H1 (cell line): ENCODE results near the gene WHAMM. TPM values are rescaled to one million over a fixed set of nuclear protein-coding genes. Genes with fewer than 3 reads are reported as not detected.

Source experiments
- CTCF ChIA-PET: fragments of 300-600 bp; sonication (Branson Sonifier 250); formaldehyde crosslinking; loops from one replicate; lab custom pipeline; 2021; ENCODE audit not compliant: partially characterized antibody; lab: Charles Lee
- POLR2A ChIA-PET: fragments of 300-600 bp; sonication (Branson Sonifier 250); formaldehyde crosslinking; loops from one replicate; lab custom pipeline; 2021; ENCODE audit warnings: inconsistent platforms; ENCODE audit not compliant: partially characterized antibody; lab: Charles Lee
- DNase-seq, 2 experiments: peaks; one replicate each; pipeline versions ENCODE4 v3.0.0 to v3.0.0-alpha.2; 2010 to 2022; ENCODE audit warnings: low spot score in 2 of 2, low read depth in 1 of 2, mixed read lengths in 1 of 2
- FAIRE-seq: peaks from 2 replicates; lab custom pipeline; 2011; peaks lifted over from hg19 to GRCh38; lab: Jason Lieb, UNC
- H2AFZ ChIP-seq: 2 replicates; pipeline ENCODE4 v1.8.1; 2012; ENCODE audit warnings: low read length, inconsistent platforms
- H2AK5ac ChIP-seq: 2 replicates; pipeline ENCODE4 v1.6.1; 2013; ENCODE audit warnings: low read depth, low read length
- H2BK120ac ChIP-seq: replicated peaks from 2 replicates; pipeline ENCODE3; 2013; ENCODE audit warnings: low read depth, low read length, inconsistent platforms
- H2BK12ac ChIP-seq: 2 replicates; pipeline ENCODE4 v1.6.1; 2013; ENCODE audit warnings: low read depth, low read length
- H2BK15ac ChIP-seq: 2 replicates; pipeline ENCODE4 v1.6.1; 2013; ENCODE audit warnings: low read length
- H2BK20ac ChIP-seq: 2 replicates; pipeline ENCODE4 v1.6.1; 2013; ENCODE audit warnings: low read length
- H2BK5ac ChIP-seq: 2 replicates; pipeline ENCODE4 v1.6.1; 2013; ENCODE audit warnings: low read depth, low read length
- H3K14ac ChIP-seq: 2 replicates; pipeline ENCODE4 v1.6.1; 2013; ENCODE audit warnings: inconsistent platforms; ENCODE audit not compliant: insufficient read length
- H3K18ac ChIP-seq: 2 replicates; pipeline ENCODE4 v1.6.1; 2013; ENCODE audit warnings: low read length; ENCODE audit errors: extremely low read depth
- H3K23ac ChIP-seq: 2 replicates; pipeline ENCODE4 v1.6.1; 2013; ENCODE audit warnings: inconsistent platforms; ENCODE audit not compliant: insufficient read length
- H3K23me2 ChIP-seq: 2 replicates; pipeline ENCODE4 v1.6.1; 2013; ENCODE audit warnings: low read depth, low read length
- H3K27ac ChIP-seq: 2 replicates; pipeline ENCODE4 v1.6.1; 2011; ENCODE audit warnings: low read depth, low read length, inconsistent platforms
- H3K27me3 ChIP-seq, 4 experiments: replicated peaks in 1 of 4; 1 replicate in 1 of 4; 2 replicates in 3 of 4; pipeline versions ENCODE4 v1.6.1 to v1.8.1; 2011 to 2013; ENCODE audit warnings: low read length in 3 of 4, mild to moderate bottlenecking in 3 of 4, inconsistent platforms in 2 of 4, mixed read lengths in 2 of 4, moderate library complexity in 1 of 4; ENCODE audit not compliant: control insufficient read depth in 3 of 4, insufficient read depth in 3 of 4; ENCODE audit errors: extremely low read depth in 1 of 4
- H3K36me3 ChIP-seq, 4 experiments: 2 replicates each; pipeline versions ENCODE4 v1.6.1 to v1.8.1; 2011 to 2013; ENCODE audit warnings: mild to moderate bottlenecking in 4 of 4, low read length in 3 of 4, moderate library complexity in 2 of 4, control low read depth in 1 of 4, inconsistent platforms in 1 of 4; ENCODE audit not compliant: insufficient read depth in 4 of 4, control insufficient read depth in 2 of 4
- H3K4ac ChIP-seq: replicated peaks from 2 replicates; pipeline ENCODE3; 2013; ENCODE audit warnings: low read length, low read depth, mixed read lengths, inconsistent platforms; ENCODE audit not compliant: insufficient read length
- H3K4me1 ChIP-seq, 4 experiments: replicated peaks in 1 of 4; 1 replicate in 1 of 4; 2 replicates in 3 of 4; pipeline versions ENCODE4 v1.6.1 to v1.8.1; 2011 to 2013; ENCODE audit warnings: low read length in 3 of 4, inconsistent platforms in 2 of 4, mixed read lengths in 1 of 4; ENCODE audit not compliant: insufficient read depth in 4 of 4, control insufficient read depth in 3 of 4
- H3K4me2 ChIP-seq, 2 experiments: 2 replicates each; pipeline versions ENCODE4 v1.6.1 to v1.8.1; 2011 to 2013; ENCODE audit warnings: low read depth in 2 of 2, low read length in 2 of 2, control low read depth in 1 of 2, inconsistent platforms in 1 of 2, mild to moderate bottlenecking in 1 of 2; ENCODE audit not compliant: insufficient read depth in 1 of 2
- H3K4me3 ChIP-seq, 4 experiments: fragments of 200-600, 300-600 bp in 1 of 4; sonication (generic), shearing (Covaris generic), sonication (Bioruptor Twin) in 1 of 4; 2 replicates each; pipeline versions ENCODE4 v1.5.1 to v1.8.1; 2011 to 2016; ENCODE audit warnings: low read length in 4 of 4, low read depth in 3 of 4, control low read depth in 2 of 4, inconsistent platforms in 2 of 4, mild to moderate bottlenecking in 2 of 4, mixed read lengths in 1 of 4, moderate library complexity in 1 of 4; ENCODE audit not compliant: insufficient read depth in 2 of 4; ENCODE audit errors: extremely low read depth in 1 of 4
- H3K56ac ChIP-seq: replicated peaks from 2 replicates; pipeline ENCODE3; 2013; ENCODE audit warnings: low read depth, mild to moderate bottlenecking, mixed read lengths, low read length, inconsistent platforms; ENCODE audit not compliant: insufficient read length
- H3K79me1 ChIP-seq: 2 replicates; pipeline ENCODE4 v1.6.1; 2013; ENCODE audit warnings: low read depth, low read length, control low read depth
- H3K79me2 ChIP-seq, 2 experiments: 2 replicates each; pipeline versions ENCODE4 v1.6.1 to v1.8.1; 2012 to 2013; ENCODE audit warnings: low read length in 2 of 2, mild to moderate bottlenecking in 2 of 2, inconsistent platforms in 1 of 2; ENCODE audit not compliant: insufficient read depth in 2 of 2, control insufficient read depth in 1 of 2
- H3K9ac ChIP-seq, 4 experiments: replicated peaks in 1 of 4; 1 replicate in 1 of 4; 2 replicates in 3 of 4; pipeline versions ENCODE4 v1.6.1 to v1.8.1; 2011 to 2013; ENCODE audit warnings: low read depth in 3 of 4, low read length in 3 of 4, control low read depth in 2 of 4, mild to moderate bottlenecking in 2 of 4, moderate library complexity in 2 of 4, inconsistent platforms in 1 of 4; ENCODE audit errors: extremely low read depth in 1 of 4
- H3K9me3 ChIP-seq, 2 experiments: 2 replicates each; pipeline versions ENCODE4 v1.6.1 to v1.8.1; 2012 to 2013; ENCODE audit warnings: mild to moderate bottlenecking in 2 of 2, moderate library complexity in 2 of 2, control low read depth in 1 of 2, inconsistent platforms in 1 of 2, low read depth in 1 of 2, low read length in 1 of 2, mixed read lengths in 1 of 2; ENCODE audit not compliant: insufficient read depth in 2 of 2
- H4K20me1 ChIP-seq, 2 experiments: replicated peaks in 1 of 2; 2 replicates each; pipeline versions ENCODE3 to v1.8.1; 2011 to 2013; ENCODE audit warnings: inconsistent platforms in 2 of 2, low read length in 2 of 2, mild to moderate bottlenecking in 1 of 2; ENCODE audit not compliant: insufficient read depth in 2 of 2, control insufficient read depth in 1 of 2
- H4K5ac ChIP-seq: 2 replicates; pipeline ENCODE4 v1.6.1; 2013; ENCODE audit warnings: low read length, low read depth, mixed read lengths, inconsistent platforms; ENCODE audit not compliant: insufficient read length
- H4K8ac ChIP-seq: 2 replicates; pipeline ENCODE4 v1.8.0; 2013; ENCODE audit warnings: mild to moderate bottlenecking, moderate library complexity, low read length, inconsistent platforms; ENCODE audit not compliant: insufficient read depth; ENCODE audit errors: extremely low read depth
- H4K91ac ChIP-seq: replicated peaks from 2 replicates; pipeline ENCODE3; 2013; ENCODE audit warnings: low read length, mixed read lengths, inconsistent platforms; ENCODE audit not compliant: insufficient read length
- ATF3 ChIP-seq: IDR thresholded peaks from 2 replicates; pipeline ENCODE4 v1.6.1; 2011; ENCODE audit warnings: low read depth, mild to moderate bottlenecking, low read length; ENCODE audit not compliant: insufficient read depth
- BRCA1 ChIP-seq: IDR thresholded peaks from 2 replicates; pipeline ENCODE4 v1.6.1; 2012; ENCODE audit warnings: low read depth, low read length, improper control_type of control experiment
- WGBS, 2 experiments: shearing (Covaris generic) in 1 of 2; methylation state at CpG; one replicate each; pipeline versions ENCODE4 v1.1.6 to v1.1.7; 2013 to 2015; ENCODE audit warnings: low lambda C conversion rate in 2 of 2, mixed read lengths in 2 of 2, inconsistent platforms in 1 of 2, low coverage in 1 of 2, missing lambda C conversion rate in 1 of 2; ENCODE audit not compliant: insufficient replicate concordance in 2 of 2, insufficient coverage in 1 of 2, insufficient read length in 1 of 2; ENCODE audit errors: extremely low coverage in 1 of 2, missing lambda C conversion rate in 1 of 2; 5-methylcytosine and 5-hydroxymethylcytosine counted together
- polyA plus RNA-seq, 7 experiments: library from polyadenylated mRNA; depleted of rRNA in 3 of 7; stranded (reverse) in 5 of 7; unstranded in 2 of 7; fragments of >200 nt in 5 of 7; fragments of 200-250 nt in 2 of 7; gene quantifications; 1 replicate in 5 of 7; 2 replicates in 1 of 7; 4 replicates in 1 of 7; pipeline versions ENCODE4 v1.2.1 to v1.2.3, GENCODE V29; 2011 to 2013; ENCODE audit warnings: missing spikeins in 2 of 7, mixed read lengths in 2 of 7
- total RNA-seq: library from RNA; stranded (reverse); fragmentation: NEBNext Ultra II Directional; extraction: Animal tissue kit (Norgen Biotek cat#: 25700); gene quantifications from 2 replicates; pipeline ENCODE4 v1.2.1, GENCODE V29; 2021
- TF ChIP-seq, protein P1 (sequence below), 3 experiments: IDR thresholded peaks; 1 replicate in 2 of 3; 2 replicates in 1 of 3; pipeline versions ENCODE4 v1.5.1 to v1.6.1; 2011; ENCODE audit warnings: low read length in 3 of 3, mild to moderate bottlenecking in 3 of 3, inconsistent platforms in 2 of 3, low read depth in 1 of 3, moderate library complexity in 1 of 3; ENCODE audit not compliant: insufficient read depth in 1 of 3; ENCODE audit errors: control extremely low read depth in 1 of 3

WHAMM gene
- total and polyA plus RNA-seq, 2 of the 8 experiments (the other 6 are each of a cell fraction or from before 2014, with no cell fraction given), result 1.1 to 3.3 TPM

GRCh38 chr15:82835391-82835917 is 26.0 kb downstream of the WHAMM start:
- POLR2A ChIA-PET, result no interaction called here
- CTCF ChIA-PET, result interaction anchor here (1.1 to 1.3 kb wide), 2 partner anchors 14 to 305 kb away, joined by 3 to 4 read pairs; no protein-coding TSS in a partner anchor
- TF ChIP-seq, protein P1, sequence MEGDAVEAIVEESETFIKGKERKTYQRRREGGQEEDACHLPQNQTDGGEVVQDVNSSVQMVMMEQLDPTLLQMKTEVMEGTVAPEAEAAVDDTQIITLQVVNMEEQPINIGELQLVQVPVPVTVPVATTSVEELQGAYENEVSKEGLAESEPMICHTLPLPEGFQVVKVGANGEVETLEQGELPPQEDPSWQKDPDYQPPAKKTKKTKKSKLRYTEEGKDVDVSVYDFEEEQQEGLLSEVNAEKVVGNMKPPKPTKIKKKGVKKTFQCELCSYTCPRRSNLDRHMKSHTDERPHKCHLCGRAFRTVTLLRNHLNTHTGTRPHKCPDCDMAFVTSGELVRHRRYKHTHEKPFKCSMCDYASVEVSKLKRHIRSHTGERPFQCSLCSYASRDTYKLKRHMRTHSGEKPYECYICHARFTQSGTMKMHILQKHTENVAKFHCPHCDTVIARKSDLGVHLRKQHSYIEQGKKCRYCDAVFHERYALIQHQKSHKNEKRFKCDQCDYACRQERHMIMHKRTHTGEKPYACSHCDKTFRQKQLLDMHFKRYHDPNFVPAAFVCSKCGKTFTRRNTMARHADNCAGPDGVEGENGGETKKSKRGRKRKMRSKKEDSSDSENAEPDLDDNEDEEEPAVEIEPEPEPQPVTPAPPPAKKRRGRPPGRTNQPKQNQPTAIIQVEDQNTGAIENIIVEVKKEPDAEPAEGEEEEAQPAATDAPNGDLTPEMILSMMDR (IDR thresholded peaks at IDR 0.05; ENCODE audit: control extremely low read depth in 1 of 3, insufficient read depth in 1 of 3, low read depth in 1 of 3, low read length in 3 of 3), result no peak
- TF ChIP-seq ATF3 (no peak), BRCA1 (no peak)

More at GRCh38 chr15:82835391-82835917, 26.0 kb downstream of the WHAMM start:
- no peaks in the 10 kb centered on the region for H3K23me2 ChIP-seq
- no peaks in the 10 kb centered on the region for H4K20me1 ChIP-seq
- no peaks in the 10 kb centered on the region for H3K79me1 ChIP-seq
- no peak overlapping the region for H3K14ac ChIP-seq
- H3K4ac ChIP-seq, result no peak overlapping the region
- no peak overlapping the region for H2BK12ac ChIP-seq
- no peak overlapping the region for H3K4me3 ChIP-seq
- 81% methylated on average over 7 of the region's 7 CpGs; no CpG with 5 or more reads in 1 of the 2 experiments for WGBS, 2 experiments
- no peak overlapping the region for H2AFZ ChIP-seq
- no peak overlapping the region for H2BK20ac ChIP-seq
- H3K23ac ChIP-seq, result no peak overlapping the region
- no peak for FAIRE-seq
- H2BK15ac ChIP-seq, result no peak overlapping the region
- DNase-seq, result no peak
- no peak overlapping the region for H2AK5ac ChIP-seq
- H3K9me3 ChIP-seq, result no peaks in the 10 kb centered on the region
- H3K27ac ChIP-seq, result no peak overlapping the region
- no peak overlapping the region for H3K56ac ChIP-seq
- no peaks in the 10 kb centered on the region for H3K79me2 ChIP-seq
- H4K5ac ChIP-seq, result no peak overlapping the region
- no peaks in the 10 kb centered on the region for H3K27me3 ChIP-seq
- no peak overlapping the region for H4K8ac ChIP-seq
- H3K9ac ChIP-seq, result no peak overlapping the region
- peaks cover 0 to 21% (median 6%) of the 10 kb centered on the region in 4 experiments; a peak in 5 of 8 replicates for H3K36me3 ChIP-seq
- no peak overlapping the region for H3K18ac ChIP-seq
- no peak overlapping the region for H2BK120ac ChIP-seq
- no peak overlapping the region for H4K91ac ChIP-seq
- H3K4me1 ChIP-seq, result no peaks in the 10 kb centered on the region
- H3K4me2 ChIP-seq, result no peak overlapping the region
- no peak overlapping the region for H2BK5ac ChIP-seq
